Colon (tissue), 2 donors: Measurements from ENCODE around the gene TRAPPC2L.

Experiments used
- FAIRE-seq: peaks from 2 replicates; lab custom pipeline; 2012; peaks lifted over from hg19 to GRCh38; lab: Jason Lieb, UNC
- donor health status: control.
- donor health status: control.

TRAPPC2L gene, protein sequence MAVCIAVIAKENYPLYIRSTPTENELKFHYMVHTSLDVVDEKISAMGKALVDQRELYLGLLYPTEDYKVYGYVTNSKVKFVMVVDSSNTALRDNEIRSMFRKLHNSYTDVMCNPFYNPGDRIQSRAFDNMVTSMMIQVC

GRCh38 chr16:88856828-88857727 is at the start of gene TRAPPC2L, which contains the start of gene GALNS:
Gene TRAPPC2L, plus strand, starts transcription at chr16:88857127. Its CDS starts 24 bp downstream, at chr16:88857151.
Gene GALNS, minus strand, starts transcription at chr16:88856947. Its CDS starts 70 bp downstream, at chr16:88856877.
- FAIRE-seq = no peak

- no peak for FAIRE-seq
Observed at GRCh38 chr16:88807142-88807625, 49.7 kb upstream of the TRAPPC2L start.

DNA sequence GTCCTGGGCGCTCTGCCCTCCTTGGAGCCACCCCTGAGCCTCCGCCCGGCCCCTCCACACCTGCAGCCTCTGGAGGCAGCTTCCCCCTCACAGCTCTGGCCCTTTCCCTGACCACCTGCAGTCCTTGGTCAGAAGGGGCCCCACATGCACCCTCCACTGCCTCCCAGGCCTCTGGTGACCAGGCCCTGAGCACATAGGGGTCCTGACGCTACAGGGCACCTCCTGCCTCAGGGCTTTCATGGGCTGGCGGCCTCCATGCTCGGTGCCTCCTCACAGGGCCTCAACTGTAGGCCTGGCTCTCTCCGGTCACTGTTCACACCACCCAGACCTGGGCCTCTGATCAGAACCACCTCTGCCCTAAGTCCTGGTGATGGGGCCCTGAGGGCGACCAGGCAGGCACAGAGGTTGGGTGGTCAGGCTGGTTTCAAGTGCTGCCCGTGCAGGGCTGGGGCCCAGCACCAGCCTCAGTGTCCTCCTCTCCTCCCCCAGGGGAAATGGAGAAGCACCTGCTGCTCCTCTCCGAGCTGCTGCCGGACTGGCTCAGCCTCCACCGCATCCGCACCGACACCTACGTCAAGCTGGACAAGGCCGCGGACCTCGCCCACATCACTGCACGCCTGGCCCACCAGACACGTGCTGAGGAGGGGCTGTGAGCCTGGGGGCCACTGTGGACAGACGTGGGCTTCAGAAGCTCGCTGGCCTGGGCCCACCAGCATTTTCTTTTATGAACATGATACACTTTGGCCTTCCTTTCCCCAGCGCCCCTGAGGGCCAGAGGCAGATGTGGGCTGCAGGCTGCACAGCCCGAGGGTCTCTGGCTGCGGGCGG is 49.1 kb upstream of the TRAPPC2L start:
- FAIRE-seq = no peak

- no peak for FAIRE-seq
Observed at GRCh38 chr16:88809068-88809675, 47.8 kb upstream of the TRAPPC2L start.

GRCh38 chr16:88809676-88810165 is 47.2 kb upstream of the TRAPPC2L start:
- no peak for FAIRE-seq

DNA sequence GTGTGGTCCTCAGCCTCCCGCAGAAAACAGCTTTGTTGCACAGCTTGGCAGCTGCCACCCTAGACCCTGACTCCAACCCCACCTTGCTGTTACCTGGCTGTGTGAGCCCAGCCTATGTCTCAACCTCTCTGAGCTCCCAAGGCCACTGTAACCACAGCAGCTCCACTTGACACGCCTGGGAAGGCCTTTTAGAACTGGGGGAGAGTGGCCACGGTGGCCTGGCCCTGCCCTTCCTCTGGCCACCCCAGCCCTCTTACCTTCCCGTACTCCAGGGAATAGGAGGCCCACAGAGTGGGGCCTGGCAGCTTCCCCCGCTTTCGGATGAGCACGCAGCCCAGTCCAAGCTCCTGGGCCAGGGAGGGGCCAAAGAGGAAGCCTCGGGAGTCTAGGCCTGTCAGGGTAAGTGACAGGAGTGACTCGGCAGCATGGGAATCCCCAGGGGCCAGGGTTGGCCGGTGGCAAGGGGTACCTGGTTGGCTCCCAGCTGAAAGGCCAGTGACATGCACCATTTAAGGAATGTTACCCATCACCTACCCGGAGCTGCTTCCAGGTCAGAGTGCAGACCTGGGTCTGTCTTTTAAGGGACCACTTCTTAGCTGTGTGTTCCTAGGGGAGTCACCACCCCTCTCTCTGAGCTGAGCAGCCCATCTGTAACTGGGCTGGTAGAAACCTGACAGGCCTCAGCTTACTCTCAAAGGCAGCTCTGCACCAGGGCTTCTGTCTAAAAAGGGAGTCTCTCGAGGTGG is 46.6 kb upstream of the TRAPPC2L start:
- no peak for FAIRE-seq

GRCh38 chr16:88810912-88811768 is 45.8 kb upstream of the TRAPPC2L start:
- no peak for FAIRE-seq

- no peak for FAIRE-seq
Observed at GRCh38 chr16:88811769-88812512, 45.0 kb upstream of the TRAPPC2L start, which contains the start of gene APRT. Gene APRT, minus strand, starts transcription at chr16:88811928. Its CDS starts 29 bp downstream, at chr16:88811899.

GRCh38 chr16:88812513-88813268 is 44.2 kb upstream of the TRAPPC2L start:
- FAIRE-seq = no peak

DNA sequence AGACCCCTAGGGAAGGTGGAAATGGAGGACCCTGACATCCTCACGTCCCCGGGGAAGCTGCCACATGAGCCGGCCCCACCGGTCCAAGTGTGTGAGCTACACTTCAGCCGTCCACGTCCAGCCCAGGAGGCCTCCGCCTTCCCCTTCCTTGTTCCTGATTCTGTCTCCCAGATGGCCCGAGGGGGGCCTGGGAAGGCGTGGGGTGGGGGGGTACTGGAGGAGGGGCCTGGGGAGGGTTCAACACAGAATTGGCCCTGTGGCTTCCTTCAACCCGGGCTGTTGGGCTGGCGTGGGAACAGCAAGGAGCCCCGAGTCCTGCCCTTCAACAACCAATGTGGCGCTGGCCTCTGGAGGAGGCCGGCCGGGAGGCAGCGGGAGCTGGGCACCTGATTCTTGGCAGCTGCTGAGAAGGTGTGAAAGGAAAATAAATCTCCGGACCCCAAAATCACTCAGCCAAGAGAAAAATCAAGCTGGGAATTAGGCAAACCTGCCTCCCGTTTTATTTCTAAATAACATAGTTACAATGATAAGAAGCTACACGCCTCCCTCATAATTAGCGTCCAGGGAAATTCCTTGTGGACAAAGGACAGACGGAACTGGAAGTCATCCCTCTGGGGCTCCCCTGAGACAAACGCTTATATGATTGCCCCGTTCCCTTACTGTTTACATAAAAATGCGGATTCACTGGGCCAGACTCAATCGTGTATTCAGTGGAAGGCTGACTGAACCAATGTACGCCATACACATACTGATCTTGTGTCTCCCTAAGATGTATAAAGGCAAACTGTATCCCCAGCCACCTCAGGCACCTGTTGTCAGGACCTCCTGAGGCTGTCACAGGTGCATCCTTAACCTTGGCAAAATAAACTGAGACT is 43.4 kb upstream of the TRAPPC2L start:
- no peak for FAIRE-seq

- FAIRE-seq = no peak
Observed at GRCh38 chr16:88814144-88814502, 42.8 kb upstream of the TRAPPC2L start.

- no peak for FAIRE-seq
Observed at GRCh38 chr16:88815227-88815626, 41.7 kb upstream of the TRAPPC2L start.

DNA sequence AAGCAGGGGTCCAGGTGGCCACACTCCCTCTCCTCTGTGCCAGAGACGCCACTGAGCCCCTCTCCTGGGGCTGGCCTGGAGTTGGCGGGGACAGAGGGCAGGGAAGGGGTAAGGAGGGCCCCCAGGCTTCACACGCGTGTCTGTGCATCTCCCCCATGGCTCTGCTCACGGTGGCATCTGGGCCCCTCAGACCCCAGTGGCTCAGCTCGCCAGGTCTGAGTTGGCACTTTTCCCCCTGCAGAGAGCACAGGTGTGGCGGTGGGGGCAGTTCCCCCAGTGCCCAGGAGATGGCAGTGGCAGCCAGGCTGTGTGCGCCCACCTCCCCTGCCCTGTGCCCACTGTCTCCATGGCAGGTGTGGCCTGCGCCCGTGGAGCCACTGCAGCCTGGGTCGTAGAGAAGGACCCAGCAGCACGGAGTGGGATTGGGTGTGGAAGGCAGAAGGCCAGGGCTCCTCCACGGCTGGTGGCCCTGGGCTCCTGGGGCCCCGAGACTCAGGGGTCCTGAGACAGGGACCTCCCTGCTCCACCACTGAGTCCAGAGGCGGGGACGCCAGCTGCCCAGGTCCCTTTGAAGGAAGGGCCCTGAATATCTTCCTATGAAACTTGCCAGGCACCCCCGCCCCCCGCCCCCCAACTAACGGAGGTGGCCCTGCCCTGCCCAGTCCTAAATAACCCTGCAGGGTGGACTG is 40.9 kb upstream of the TRAPPC2L start:
- FAIRE-seq = no peak

DNA sequence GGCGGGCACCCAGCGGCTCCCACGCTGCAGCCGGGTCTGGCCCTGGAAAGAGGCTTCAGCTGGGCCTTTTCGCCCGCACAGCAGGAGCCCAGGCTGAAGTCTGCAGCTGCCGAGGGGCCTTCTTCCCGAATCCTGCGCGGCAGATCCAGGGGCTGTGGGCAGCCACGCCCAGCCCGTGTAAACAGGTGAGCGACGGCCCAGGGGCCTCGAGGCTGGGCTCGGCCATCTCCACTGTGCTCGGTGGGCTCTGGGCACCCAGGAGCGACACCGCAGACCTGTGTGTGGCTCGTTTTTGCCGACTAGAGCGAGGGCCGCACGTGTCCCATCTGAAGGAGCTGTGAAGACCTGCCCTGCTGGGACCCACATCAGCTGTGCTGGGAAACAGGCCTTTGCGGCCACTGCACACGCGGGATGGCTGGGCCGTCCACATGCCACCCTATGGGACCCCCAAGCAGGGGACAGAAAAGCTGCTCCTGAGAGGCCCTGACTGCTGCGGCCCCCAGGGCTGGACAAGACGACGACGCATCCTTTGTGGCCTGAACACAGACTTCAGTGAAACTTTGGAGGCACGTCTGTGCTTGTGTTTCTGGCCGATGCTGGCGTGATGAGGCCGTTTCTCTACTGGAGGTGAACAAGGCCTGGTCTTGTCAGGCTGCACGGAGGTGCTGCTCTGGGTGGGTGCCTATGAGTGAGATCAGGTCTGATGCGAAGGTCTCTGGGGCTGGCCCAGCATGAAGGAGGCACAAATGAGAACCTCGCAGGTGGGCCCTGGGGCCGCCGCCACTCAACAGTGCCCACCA is 40.0 kb upstream of the TRAPPC2L start:
- no peak for FAIRE-seq

- FAIRE-seq = no peak
Observed at GRCh38 chr16:88817785-88818574, 38.9 kb upstream of the TRAPPC2L start.
